ENCODE results near the gene RASSF4.
A peak's percentile ranks its signal among the peaks of the same experiment; 100 is the strongest.

RASSF4 gene

DNA sequence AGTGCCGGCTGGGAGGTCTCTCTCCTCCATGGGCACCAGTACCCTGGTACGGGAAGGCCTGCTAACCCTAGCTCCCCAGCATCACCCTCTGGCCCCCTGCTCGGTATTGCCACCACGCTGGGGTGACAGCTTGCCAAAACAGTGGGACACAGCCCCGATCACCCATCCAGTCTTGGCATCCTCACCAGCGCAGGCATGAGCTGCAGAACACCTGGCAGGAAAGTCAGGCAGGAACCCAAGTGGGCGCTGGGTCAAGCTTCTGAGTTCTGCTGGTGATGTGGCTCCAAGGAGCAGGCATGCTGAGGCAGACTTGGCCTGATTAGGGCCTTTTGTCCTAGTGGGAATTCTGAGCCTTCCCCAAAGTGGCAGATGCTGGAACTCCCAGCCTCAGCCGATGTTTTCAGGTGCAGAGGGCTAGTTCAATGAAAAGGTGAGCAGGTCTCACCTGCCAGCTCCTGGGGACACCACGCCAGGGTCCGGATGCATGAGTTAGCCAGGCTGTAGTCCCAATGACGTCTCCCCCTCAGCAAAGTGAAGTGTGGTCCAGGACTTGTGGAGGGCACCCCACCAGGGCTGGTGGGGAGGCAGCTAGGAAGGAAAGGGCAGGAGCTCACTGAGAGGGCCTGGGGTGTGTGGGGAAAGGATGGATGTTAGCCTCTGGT lies 32.6 kb downstream of the RASSF4 start:
- H3K27ac ChIP-seq: no peak overlapping the region
- in situ Hi-C loops (cut with HindIII; ENCODE audit: low pct_ligation_motif_present, low sequenced_read_pairs): no loop called here
- H3K27me3 ChIP-seq (replicated peaks): no peaks in the 10 kb centered on the region
- no peak for TF ChIP-seq CTCF (IDR thresholded peaks at IDR 0.05; ENCODE audit: low read depth, low read length, missing control alignments)
- no peak for DNase-seq
- no peak overlapping the region for H3K4me3 ChIP-seq (ENCODE audit: low read depth, low read length)
- no peaks in the 10 kb centered on the region for H3K36me3 ChIP-seq (replicated peaks)

- in situ Hi-C loops (cut with HindIII; ENCODE audit: low pct_ligation_motif_present, low sequenced_read_pairs): no loop called here
- H3K36me3 ChIP-seq (replicated peaks): no peaks in the 10 kb centered on the region
- H3K27me3 ChIP-seq (replicated peaks): no peaks in the 10 kb centered on the region
- no peak overlapping the region for H3K27ac ChIP-seq
- no peak for DNase-seq
- no peak for TF ChIP-seq CTCF (IDR thresholded peaks at IDR 0.05; ENCODE audit: low read depth, low read length, missing control alignments)
- no peak overlapping the region for H3K4me3 ChIP-seq (ENCODE audit: low read depth, low read length)
Measured at GRCh38 chr10:44992732-44993225, 33.2 kb downstream of the RASSF4 start.

DNA sequence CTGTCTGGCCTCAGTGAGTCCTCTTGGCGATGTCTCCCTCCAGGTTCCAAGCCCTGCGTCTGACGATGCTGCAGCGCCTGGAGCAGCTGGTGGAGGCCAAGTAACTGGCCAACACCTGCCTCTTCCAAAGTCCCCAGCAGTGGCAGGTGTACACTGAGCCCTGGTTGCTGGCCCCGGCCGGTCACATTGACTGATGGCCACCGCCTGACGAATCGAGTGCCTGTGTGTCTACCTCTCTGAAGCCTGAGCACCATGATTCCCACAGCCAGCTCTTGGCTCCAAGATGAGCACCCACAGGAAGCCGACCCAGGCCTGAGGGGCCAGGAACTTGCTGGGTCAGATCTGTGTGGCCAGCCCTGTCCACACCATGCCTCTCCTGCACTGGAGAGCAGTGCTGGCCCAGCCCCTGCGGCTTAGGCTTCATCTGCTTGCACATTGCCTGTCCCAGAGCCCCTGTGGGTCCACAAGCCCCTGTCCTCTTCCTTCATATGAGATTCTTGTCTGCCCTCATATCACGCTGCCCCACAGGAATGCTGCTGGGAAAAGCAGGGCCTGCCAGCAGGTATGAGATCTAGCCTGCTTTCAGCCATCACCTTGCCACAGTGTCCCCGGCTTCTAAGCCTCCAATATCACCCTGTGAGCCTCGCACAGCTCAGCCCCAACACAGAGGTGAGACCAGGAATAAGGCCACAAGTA lies 33.8 kb downstream of the RASSF4 start:
- H3K4me3 ChIP-seq (ENCODE audit: low read depth, low read length): no peak overlapping the region
- peak overlapping the region; percentile 9 for H3K27ac ChIP-seq
- in situ Hi-C loops (cut with HindIII; ENCODE audit: low pct_ligation_motif_present, low sequenced_read_pairs): no loop called here
- no peak for DNase-seq
- H3K27me3 ChIP-seq (replicated peaks): no peaks in the 10 kb centered on the region
- H3K36me3 ChIP-seq (replicated peaks): no peaks in the 10 kb centered on the region
- no peak for TF ChIP-seq CTCF (IDR thresholded peaks at IDR 0.05; ENCODE audit: low read depth, low read length, missing control alignments)

- no peaks in the 10 kb centered on the region for H3K36me3 ChIP-seq (replicated peaks)
- peak overlapping the region; percentile 9 for H3K27ac ChIP-seq
Measured at GRCh38 chr10:44993922-44994751, 34.5 kb downstream of the RASSF4 start.

More at GRCh38 chr10:44993922-44994751, 34.5 kb downstream of the RASSF4 start:
- DNase-seq: peak; percentile 18
- in situ Hi-C loops (cut with HindIII; ENCODE audit: low pct_ligation_motif_present, low sequenced_read_pairs): no loop called here
- no peaks in the 10 kb centered on the region for H3K27me3 ChIP-seq (replicated peaks)
- TF ChIP-seq CTCF (IDR thresholded peaks at IDR 0.05; ENCODE audit: low read depth, low read length, missing control alignments): no peak
- no peak overlapping the region for H3K4me3 ChIP-seq (ENCODE audit: low read depth, low read length)
